HG03097 (cell line): Measurements from ENCODE around the gene PRB3.

Experiments used
- ATAC-seq: cut with Tn5 transposase; IDR thresholded peaks from one replicate; pipeline ENCODE4 v1.9.1; 2021; ENCODE audit not compliant: unreplicated experiment, low FRiP score

PRB3 gene

DNA sequence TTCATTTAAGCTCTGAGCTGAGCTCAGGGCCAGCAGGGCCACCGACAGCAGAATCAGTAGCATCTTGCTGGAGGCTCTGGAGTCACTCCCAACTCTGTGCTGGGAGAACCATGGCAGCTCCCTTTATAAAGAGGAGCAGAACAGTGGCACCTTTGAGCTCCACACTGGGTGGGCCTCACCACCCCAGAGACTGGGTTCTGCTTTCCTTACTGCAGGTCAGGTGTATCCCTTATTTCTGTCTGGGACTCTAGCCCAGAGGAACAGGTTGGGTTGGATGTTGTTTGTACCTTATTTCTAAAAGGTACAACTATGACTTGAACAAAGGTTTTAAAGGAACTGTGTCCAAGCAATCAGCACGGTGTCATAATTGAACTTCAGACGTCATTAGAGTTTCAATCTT, at the start of gene PRB3:
Gene PRB3, minus strand, starts transcription at position 101 of the 400 bp plus-strand sequence. Its CDS starts 38 bp downstream, at position 63.
- ATAC-seq = no peak

- ATAC-seq = no peak
Observed at GRCh38 chr12:11310336-11310735, 40.8 kb upstream of the PRB3 start, which contains the start of gene PRB4. PRB4 (minus strand) TSS chr12:11310436; CDS start chr12:11310398, 38 bp downstream.

GRCh38 chr12:11307143-11307542, 37.6 kb upstream of the PRB3 start:
- ATAC-seq = no peak

DNA sequence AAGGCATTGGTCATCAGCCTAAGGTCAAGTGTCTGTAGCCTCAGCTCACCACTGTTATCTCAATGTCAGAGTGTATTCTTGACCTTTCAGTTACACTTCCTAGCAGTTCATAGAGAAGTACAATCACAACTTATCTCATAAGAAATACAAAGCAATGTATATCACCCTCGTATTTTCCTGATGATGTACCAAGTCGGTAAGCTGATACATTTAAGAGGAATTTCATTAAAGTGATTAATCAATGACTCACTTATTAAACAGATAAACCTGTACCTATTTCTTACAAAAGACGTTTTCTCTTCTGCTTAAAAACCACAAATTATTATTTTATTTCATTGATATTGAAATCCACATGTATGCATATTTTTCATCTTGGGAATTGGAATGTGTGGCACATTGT, 3.9 kb upstream of the PRB3 start:
- no peak for ATAC-seq

DNA sequence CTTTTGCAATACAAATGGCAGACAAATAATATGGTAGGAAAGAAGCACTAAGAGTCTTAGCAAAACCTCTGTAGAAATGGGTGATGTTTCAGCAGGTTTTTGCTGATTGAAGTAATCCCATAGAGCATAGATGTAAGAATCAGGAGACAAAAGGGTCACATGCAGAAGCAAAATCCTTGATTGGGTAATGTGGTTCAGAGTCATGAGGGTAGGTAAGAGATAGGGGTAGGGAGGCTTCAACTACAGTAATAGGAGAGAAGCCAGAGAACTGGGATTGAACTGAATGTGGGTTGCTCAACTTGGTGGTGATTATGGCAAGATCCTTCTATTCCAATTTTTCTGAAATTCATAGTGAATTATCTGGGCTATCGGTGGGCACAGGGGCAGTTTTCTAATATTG, 5.0 kb downstream of the PRB3 start:
- no peak for ATAC-seq

- ATAC-seq = no peak
Observed at GRCh38 chr12:11246489-11246888, 23.0 kb downstream of the PRB3 start.

DNA sequence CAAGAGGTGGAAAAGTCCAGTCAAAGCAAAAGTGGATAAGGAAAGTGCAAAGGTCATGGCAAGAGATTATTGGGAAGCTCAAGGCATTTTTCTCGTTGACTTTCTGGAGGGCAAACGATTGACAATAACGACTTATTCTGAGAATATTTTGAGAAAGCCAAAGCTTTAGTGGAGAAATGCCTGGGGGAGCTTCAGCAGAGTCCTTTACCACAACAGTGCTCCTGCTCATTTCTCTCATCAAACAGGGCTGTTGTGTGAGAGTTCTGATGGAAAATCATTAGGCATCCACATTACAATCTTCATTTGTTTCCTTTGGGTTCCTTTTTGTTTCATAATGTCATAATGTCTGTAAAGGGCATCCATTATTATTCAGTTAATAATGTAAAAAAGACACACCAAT, 26.9 kb downstream of the PRB3 start:
- no peak for ATAC-seq

GRCh38 chr12:11240348-11240930, 29.1 kb downstream of the PRB3 start:
- no peak for ATAC-seq

DNA sequence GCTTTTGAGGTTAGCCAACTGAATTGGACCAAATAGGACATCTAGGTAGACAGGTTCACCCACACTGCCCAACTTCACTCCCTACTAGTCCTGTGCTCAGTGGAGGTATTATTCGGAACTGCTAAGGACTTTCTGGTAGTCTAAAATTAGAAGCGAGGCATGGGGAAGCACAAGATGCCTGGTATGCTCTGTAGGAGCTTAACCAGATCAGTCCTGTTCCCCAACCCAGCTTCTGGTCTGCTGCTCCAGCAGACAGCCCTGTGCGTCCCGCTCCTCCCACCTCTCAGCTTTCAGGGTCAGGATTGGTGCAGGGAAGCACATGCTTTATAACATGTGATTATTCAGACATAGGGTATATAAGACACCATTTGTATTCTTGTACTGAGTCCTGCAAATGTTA, 31.2 kb downstream of the PRB3 start:
- ATAC-seq = no peak

GRCh38 chr12:11233532-11233931, 36.0 kb downstream of the PRB3 start:
- no peak for ATAC-seq

DNA sequence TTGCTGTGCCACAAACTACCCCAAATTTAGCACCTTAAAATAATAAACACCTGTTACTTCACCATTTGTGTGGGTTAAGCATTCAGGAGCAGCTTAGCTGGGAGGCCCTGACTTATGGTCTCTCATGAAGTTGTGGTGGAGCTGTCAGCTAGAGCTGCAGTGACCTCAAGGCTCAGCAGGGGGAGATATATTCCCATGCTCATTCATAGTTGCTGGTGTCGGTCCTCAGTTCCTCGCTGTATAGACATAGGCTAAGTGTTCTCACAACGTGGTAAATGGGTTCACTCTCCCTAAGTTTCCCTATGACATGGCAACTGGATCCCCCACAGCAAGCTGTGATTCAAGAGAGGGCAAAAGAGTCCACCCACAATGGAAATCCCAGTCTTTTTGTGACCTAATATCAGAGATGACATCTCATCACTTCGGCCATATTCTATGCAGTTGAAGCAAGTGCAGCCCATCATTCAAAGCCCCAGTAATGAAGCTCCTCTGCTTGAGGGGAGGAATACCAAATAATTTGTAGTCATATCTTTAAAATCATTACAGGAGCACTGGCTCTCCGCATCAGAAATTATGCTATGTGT, 41.1 kb downstream of the PRB3 start:
- ATAC-seq = no peak

GRCh38 chr12:11227373-11227772, 42.1 kb downstream of the PRB3 start:
- no peak for ATAC-seq
